CD4-positive, CD25-positive, alpha-beta regulatory T cell (primary cell): ENCODE data around the gene CEBPA. TPM values are rescaled to one million over a fixed set of nuclear protein-coding genes. Genes with fewer than 3 reads are reported as not detected.

Source experiments
- ATAC-seq, 2 donors: fragments of 150-1000 bp; cut with Tn5 transposase; one replicate each; pipeline ENCODE4 v1.10.0; 2021; ENCODE audit warnings: low read depth in 2 of 2, moderate number of reproducible peaks in 2 of 2, moderate library complexity in 1 of 2
- DNase-seq, 3 donors: peaks; one replicate each; pipeline versions ENCODE4 v3.0.0 to v3.0.0-alpha.2; 2012 to 2022; ENCODE audit warnings: mixed read lengths in 1 of 3
- H3K27ac ChIP-seq: one replicate; pipeline ENCODE4 v1.7.0; 2013; ENCODE audit warnings: mild to moderate bottlenecking, low read length; ENCODE audit not compliant: insufficient read depth, poor library complexity, severe bottlenecking
- H3K27me3 ChIP-seq: one replicate; pipeline ENCODE4 v1.7.0; 2013; ENCODE audit warnings: low read length; ENCODE audit not compliant: control insufficient read depth, insufficient read depth
- H3K36me3 ChIP-seq: one replicate; pipeline ENCODE4 v1.7.0; 2013; ENCODE audit warnings: mild to moderate bottlenecking, low read length, moderate library complexity; ENCODE audit not compliant: control insufficient read depth, insufficient read depth
- H3K4me1 ChIP-seq: 2 replicates; pipeline ENCODE4 v1.7.0; 2013; ENCODE audit warnings: mild to moderate bottlenecking, low read length; ENCODE audit not compliant: insufficient read depth, control insufficient read depth, poor library complexity, severe bottlenecking
- H3K4me3 ChIP-seq: one replicate; pipeline ENCODE4 v1.7.0; 2013; ENCODE audit warnings: low read depth, mild to moderate bottlenecking, low read length, moderate library complexity
- H3K9me3 ChIP-seq, 2 experiments: 1 replicate in 1 of 2; 2 replicates in 1 of 2; pipeline ENCODE4 v1.7.0; 2013; ENCODE audit warnings: low read length in 2 of 2, mild to moderate bottlenecking in 1 of 2, moderate library complexity in 1 of 2; ENCODE audit not compliant: control insufficient read depth in 2 of 2
- H3K27ac Mint-ChIP-seq, 3 donors: one replicate each; pipeline ENCODE4 v1.8.0; 2020 to 2022; ENCODE audit warnings: mild to moderate bottlenecking in 3 of 3, mixed read lengths in 3 of 3, moderate library complexity in 2 of 3
- H3K27me3 Mint-ChIP-seq: one replicate; pipeline ENCODE4 v1.8.0; 2022; ENCODE audit warnings: mild to moderate bottlenecking, mixed read lengths
- H3K36me3 Mint-ChIP-seq: one replicate; pipeline ENCODE4 v1.8.0; 2020; ENCODE audit warnings: mixed read lengths
- H3K4me1 Mint-ChIP-seq, 4 donors: one replicate each; pipeline ENCODE4 v1.8.0; 2020 to 2022; ENCODE audit warnings: mixed read lengths in 4 of 4, mild to moderate bottlenecking in 1 of 4
- H3K4me3 Mint-ChIP-seq, 4 donors: one replicate each; pipeline ENCODE4 v1.8.0; 2020 to 2022; ENCODE audit warnings: mild to moderate bottlenecking in 4 of 4, mixed read lengths in 4 of 4, moderate library complexity in 3 of 4
- H3K9me3 Mint-ChIP-seq, 7 donors: one replicate each; pipeline ENCODE4 v1.8.0; 2020 to 2022; ENCODE audit warnings: mixed read lengths in 7 of 7, mild to moderate bottlenecking in 3 of 7, moderate library complexity in 2 of 7
- polyA plus RNA-seq, 4 donors: library from polyadenylated mRNA; unstranded; fragments of 300-500 nt; fragmentation: Illumina TruSeq; gene quantifications; one replicate each; pipeline ENCODE4 v1.2.3, GENCODE V29; 2021
- total RNA-seq: library from RNA; stranded (reverse); gene quantifications from one replicate; pipeline ENCODE4 v1.2.3, GENCODE V29; 2022

Gene CEBPA
- 3.8 TPM for total RNA-seq
- 1 to 10 TPM in 3 of 4 donors, under 1 TPM in 1; 0.72 to 3.5 (median 1.5) TPM for polyA plus RNA-seq

GRCh38 chr19:33302175-33302973 lies at the start of gene CEBPA:
Gene CEBPA, minus strand, starts transcription at chr19:33302534. Its CDS starts 120 bp downstream, at chr19:33302414.
- H3K4me3 Mint-ChIP-seq: peak within 1 kb of the TSS; percentile 15 to 70 (median 64)
- peak; percentile 79 to 83 for ATAC-seq
- Histone ChIP-seq H3K27me3 (peaks cover 3% of the 10 kb centered on the region), H3K4me1 (peaks cover 24% of the 10 kb centered on the region), H3K27ac (no peak within 1 kb of the TSS), H3K36me3 (no peaks in the 10 kb centered on the region), H3K9me3 (no peaks in the 10 kb centered on the region), H3K4me3 (no peak within 1 kb of the TSS)
- H3K9me3 Mint-ChIP-seq: no peaks in the 10 kb centered on the region
- H3K4me1 Mint-ChIP-seq: peaks cover 0 to 9% (median 4%) of the 10 kb centered on the region in 4 donors
- no peak within 1 kb of the TSS for H3K27ac Mint-ChIP-seq
- no peaks in the 10 kb centered on the region for H3K36me3 Mint-ChIP-seq
- H3K27me3 Mint-ChIP-seq: peaks cover 46% of the 10 kb centered on the region
- peak; percentile 35 to 54 (median 51) for DNase-seq

GRCh38 chr19:33350538-33351309 lies 48.4 kb upstream of the CEBPA start:
- Histone ChIP-seq H3K9me3 (peaks cover 3 to 6% of the 10 kb centered on the region in 2 experiments), H3K4me1 (no peaks in the 10 kb centered on the region), H3K4me3 (no peak overlapping the region), H3K27ac (no peak overlapping the region), H3K27me3 (peaks cover 7% of the 10 kb centered on the region), H3K36me3 (no peaks in the 10 kb centered on the region)
- peaks cover 0 to 2% (median 0%) of the 10 kb centered on the region in 4 donors for H3K4me1 Mint-ChIP-seq
- peaks cover 0 to 6% (median 2%) of the 10 kb centered on the region in 7 donors for H3K9me3 Mint-ChIP-seq
- no peak overlapping the region for H3K27ac Mint-ChIP-seq
- H3K4me3 Mint-ChIP-seq: no peak overlapping the region
- no peak for DNase-seq
- no peak for ATAC-seq
- H3K27me3 Mint-ChIP-seq: peaks cover 25% of the 10 kb centered on the region
- no peaks in the 10 kb centered on the region for H3K36me3 Mint-ChIP-seq

- DNase-seq (no peak), ATAC-seq (no peak)
- Mint-ChIP-seq H3K27me3 (peaks cover 37% of the 10 kb centered on the region), H3K4me1 (peaks cover 0 to 2% (median 0%) of the 10 kb centered on the region in 4 donors), H3K9me3 (peaks cover 0 to 4% (median 0%) of the 10 kb centered on the region in 7 donors), H3K36me3 (no peaks in the 10 kb centered on the region), H3K4me3 (no peak overlapping the region), H3K27ac (no peak overlapping the region)
- no peak overlapping the region for H3K4me3 ChIP-seq
- no peaks in the 10 kb centered on the region for H3K36me3 ChIP-seq
- peaks cover 11% of the 10 kb centered on the region for H3K27me3 ChIP-seq
- no peaks in the 10 kb centered on the region for H3K4me1 ChIP-seq
- H3K27ac ChIP-seq: no peak overlapping the region
- H3K9me3 ChIP-seq: no peaks in the 10 kb centered on the region
Observed at GRCh38 chr19:33349319-33350289, 47.3 kb upstream of the CEBPA start.

- no peaks in the 10 kb centered on the region for H3K36me3 ChIP-seq
- H3K4me3 Mint-ChIP-seq: no peak overlapping the region
- no peak for DNase-seq
- no peak overlapping the region for H3K27ac ChIP-seq
- no peaks in the 10 kb centered on the region for H3K9me3 ChIP-seq
- peaks cover 47% of the 10 kb centered on the region for H3K27me3 Mint-ChIP-seq
- peaks cover 0 to 4% (median 0%) of the 10 kb centered on the region in 7 donors for H3K9me3 Mint-ChIP-seq
- H3K27ac Mint-ChIP-seq: no peak overlapping the region
- peaks cover 0 to 2% (median 0%) of the 10 kb centered on the region in 4 donors for H3K4me1 Mint-ChIP-seq
- no peak for ATAC-seq
- no peaks in the 10 kb centered on the region for H3K4me1 ChIP-seq
- peaks cover 14% of the 10 kb centered on the region for H3K27me3 ChIP-seq
- no peaks in the 10 kb centered on the region for H3K36me3 Mint-ChIP-seq
- H3K4me3 ChIP-seq: no peak overlapping the region
Observed at GRCh38 chr19:33348301-33349010, 46.1 kb upstream of the CEBPA start.

- no peak overlapping the region for H3K27ac ChIP-seq
- Mint-ChIP-seq H3K4me3 (no peak overlapping the region), H3K27ac (no peak overlapping the region), H3K9me3 (peaks cover 0 to 4% (median 0%) of the 10 kb centered on the region in 7 donors), H3K4me1 (peaks cover 0 to 2% (median 0%) of the 10 kb centered on the region in 4 donors), H3K27me3 (peaks cover 49% of the 10 kb centered on the region), H3K36me3 (no peaks in the 10 kb centered on the region)
- H3K9me3 ChIP-seq: no peaks in the 10 kb centered on the region
- H3K4me1 ChIP-seq: no peaks in the 10 kb centered on the region
- H3K4me3 ChIP-seq: no peak overlapping the region
- DNase-seq (no peak), ATAC-seq (no peak)
- H3K36me3 ChIP-seq: no peaks in the 10 kb centered on the region
- peaks cover 21% of the 10 kb centered on the region for H3K27me3 ChIP-seq
Observed at GRCh38 chr19:33347300-33347699, 45.0 kb upstream of the CEBPA start.

GRCh38 chr19:33346665-33347064 lies 44.3 kb upstream of the CEBPA start:
- no peak overlapping the region for H3K27ac Mint-ChIP-seq
- Histone ChIP-seq H3K9me3 (no peaks in the 10 kb centered on the region), H3K27ac (no peak overlapping the region), H3K27me3 (peaks cover 21% of the 10 kb centered on the region), H3K4me3 (no peak overlapping the region), H3K36me3 (no peaks in the 10 kb centered on the region), H3K4me1 (no peaks in the 10 kb centered on the region)
- no peaks in the 10 kb centered on the region for H3K4me1 Mint-ChIP-seq
- no peak for DNase-seq
- peaks cover 49% of the 10 kb centered on the region for H3K27me3 Mint-ChIP-seq
- H3K36me3 Mint-ChIP-seq: no peaks in the 10 kb centered on the region
- H3K4me3 Mint-ChIP-seq: no peak overlapping the region
- ATAC-seq: no peak
- peaks cover 0 to 4% (median 0%) of the 10 kb centered on the region in 7 donors for H3K9me3 Mint-ChIP-seq
